Gastrocnemius medialis (tissue), 4 donors: Measurements from ENCODE around the gene AQP5. TPM values are rescaled to one million over a fixed set of nuclear protein-coding genes. Genes with fewer than 3 reads are reported as not detected.

Experiments
- ATAC-seq, 2 donors: fragments of 150-250 bp; one replicate each; pipeline ENCODE4 v1.9.1; 2016
- DNase-seq, 2 donors: peaks; one replicate each; pipeline ENCODE4 v3.0.0-alpha.2; 2019
- H3K27ac ChIP-seq, 4 donors: fragments of 200-600 bp; sonication (generic); 1 replicate in 1 of 4; 2 replicates in 3 of 4; pipeline ENCODE4 v1.5.1; 2016 to 2018; ENCODE audit warnings: mild to moderate bottlenecking in 2 of 4, moderate library complexity in 1 of 4
- H3K27me3 ChIP-seq, 3 donors: fragments of 200-600 bp; sonication (generic) in 2 of 3; 1 replicate in 1 of 3; 2 replicates in 2 of 3; pipeline versions ENCODE4 v1.5.1 to v1.6.0; 2016 to 2019; ENCODE audit warnings: mild to moderate bottlenecking in 1 of 3, moderate library complexity in 1 of 3
- H3K36me3 ChIP-seq, 2 donors: fragments of 200-600 bp; sonication (generic) in 1 of 2; one replicate each; pipeline ENCODE4 v1.5.1; 2017 to 2018
- H3K4me1 ChIP-seq, 2 donors: fragments of 200-600 bp; sonication (generic) in 1 of 2; one replicate each; pipeline ENCODE4 v1.5.1; 2016 to 2017; ENCODE audit warnings: mild to moderate bottlenecking in 2 of 2
- H3K4me3 ChIP-seq, 4 donors: fragments of 200-600 bp; sonication (generic) in 3 of 4; 1 replicate in 1 of 4; 2 replicates in 3 of 4; pipeline ENCODE4 v1.5.1; 2016 to 2019; ENCODE audit warnings: mild to moderate bottlenecking in 2 of 4
- H3K9me3 ChIP-seq, 3 donors: fragments of 200-600 bp; sonication (generic) in 2 of 3; 1 replicate in 1 of 3; 2 replicates in 2 of 3; pipeline ENCODE4 v1.5.1; 2016 to 2019
- CTCF ChIP-seq, 5 experiments: fragments of 450-650 bp in 3 of 5; fragments of 200-600 bp in 2 of 5; sonication (generic) in 2 of 5; IDR thresholded peaks in 4 of 5; conservative IDR thresholded peaks in 1 of 5; 1 replicate in 4 of 5; 2 replicates in 1 of 5; pipeline ENCODE4 v1.5.1; 2016 to 2019; ENCODE audit warnings: antibody characterized with exemption in 5 of 5, mild to moderate bottlenecking in 3 of 5, moderate library complexity in 3 of 5
- POLR2A ChIP-seq, 2 donors: fragments of 450-650 bp; IDR thresholded peaks; one replicate each; pipeline ENCODE4 v1.6.1; 2017; ENCODE audit warnings: antibody characterized with exemption in 2 of 2, mild to moderate bottlenecking in 2 of 2, moderate library complexity in 2 of 2
- in situ Hi-C, 4 donors: fragments of 200-750 bp; cut with MboI; loops; one replicate each; pipeline versions ENCODE4 v1.15.0 to v1.8.0; 2017; ENCODE audit warnings: low sequenced_read_pairs in 4 of 4
- intact Hi-C: fragments of 100-400 bp; cut with DNase I; formaldehyde crosslinking; loops from one replicate; pipeline ENCODE4 v1.15.1; 2023; ENCODE audit warnings: low total_unique reads
- total RNA-seq, 4 donors: library from RNA; depleted of rRNA; stranded (reverse); fragments of >200 nt; gene quantifications; one replicate each; pipeline versions ENCODE4 v1.1.0 to v1.2.3, GENCODE V29; 2016

The AQP5 gene
- total RNA-seq, 4 donors from 2014 or later = not detected

DNA sequence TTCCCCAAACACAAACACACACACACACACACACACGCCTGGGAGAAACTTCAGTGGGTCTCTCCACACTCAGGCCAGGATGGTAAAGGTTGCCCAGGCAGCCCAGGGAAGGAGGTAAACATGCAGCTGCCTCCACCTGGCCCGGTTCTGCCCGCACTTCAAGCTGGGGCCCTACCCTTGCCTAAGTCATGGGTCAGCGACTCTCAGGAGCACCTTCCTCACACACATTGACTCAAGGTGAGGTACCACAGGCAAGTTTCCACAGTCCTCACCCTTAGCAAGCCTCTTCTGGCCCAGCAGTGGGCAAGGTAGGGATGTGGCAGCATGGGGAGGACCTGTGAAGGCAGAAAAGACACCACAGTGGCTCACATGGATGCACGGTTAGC is 43.9 kb upstream of the AQP5 start:
- intact Hi-C loops (no loop called here), in situ Hi-C loops (no loop called here)
- ATAC-seq (no peak), DNase-seq (no peak)
- no peaks in the 10 kb centered on the region for H3K27me3 ChIP-seq
- no peaks in the 10 kb centered on the region for H3K9me3 ChIP-seq
- no peak overlapping the region for H3K4me3 ChIP-seq
- H3K36me3 ChIP-seq = no peaks in the 10 kb centered on the region
- H3K27ac ChIP-seq = no peak overlapping the region
- no peak for TF ChIP-seq POLR2A (IDR thresholded peaks at IDR 0.05)
- TF ChIP-seq CTCF (IDR thresholded peaks at IDR 0.05 in 4 of 5, conservative IDR thresholded peaks at IDR 0.05 in 1 of 5) = no peak
- no peaks in the 10 kb centered on the region for H3K4me1 ChIP-seq

DNA sequence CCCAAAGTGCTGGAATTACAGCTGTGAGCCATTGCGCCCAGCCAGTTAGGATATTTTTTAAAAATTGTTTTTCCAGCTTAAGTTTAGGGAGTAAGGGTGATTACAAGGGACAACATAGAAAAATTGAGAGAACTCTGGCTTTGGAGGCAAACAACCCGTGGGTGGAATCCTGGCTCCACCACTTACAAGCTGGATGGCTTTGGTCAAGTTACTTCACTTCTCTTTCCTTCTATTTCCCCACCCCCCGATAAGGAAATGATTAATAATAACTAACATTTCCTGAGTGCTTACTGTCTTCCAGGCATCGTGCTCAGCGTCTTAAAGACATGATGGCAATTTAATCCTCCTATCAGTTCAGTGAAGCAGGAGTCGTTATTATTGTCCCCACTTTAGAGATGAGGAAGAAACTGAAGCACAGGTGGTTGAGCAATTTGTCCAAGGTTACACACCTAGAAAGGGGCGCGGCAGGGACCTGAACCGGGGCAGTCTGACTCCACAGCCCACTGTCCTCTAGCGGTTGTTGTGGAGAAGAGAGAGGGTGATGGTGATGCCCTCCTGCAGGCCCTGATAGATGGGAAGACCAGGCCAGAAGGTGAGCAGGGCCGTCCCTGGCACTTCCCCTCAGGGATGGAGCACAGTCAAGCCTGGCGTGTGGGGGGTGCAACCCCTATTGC is 41.3 kb upstream of the AQP5 start:
- ATAC-seq (no peak), DNase-seq (no peak)
- intact Hi-C loops (no loop called here), in situ Hi-C loops (no loop called here)
- no peaks in the 10 kb centered on the region for H3K9me3 ChIP-seq
- no peaks in the 10 kb centered on the region for H3K36me3 ChIP-seq
- H3K27ac ChIP-seq = no peak overlapping the region
- H3K4me1 ChIP-seq = no peaks in the 10 kb centered on the region
- no peak overlapping the region for H3K4me3 ChIP-seq
- no peak for TF ChIP-seq POLR2A (IDR thresholded peaks at IDR 0.05)
- H3K27me3 ChIP-seq = no peaks in the 10 kb centered on the region

- Histone ChIP-seq H3K36me3 (no peaks in the 10 kb centered on the region), H3K27me3 (no peaks in the 10 kb centered on the region), H3K4me3 (no peak overlapping the region), H3K4me1 (no peaks in the 10 kb centered on the region), H3K9me3 (no peaks in the 10 kb centered on the region), H3K27ac (no peak overlapping the region)
- in situ Hi-C loops = no loop called here
- ATAC-seq = no peak
- TF ChIP-seq CTCF (IDR thresholded peaks at IDR 0.05 in 4 of 5, conservative IDR thresholded peaks at IDR 0.05 in 1 of 5) = no peak
- no peak for TF ChIP-seq POLR2A (IDR thresholded peaks at IDR 0.05)
- DNase-seq = no peak
- intact Hi-C loops = no loop called here
Observed at GRCh38 chr12:49920915-49921286, 40.8 kb upstream of the AQP5 start.

GRCh38 chr12:49921299-49921698 is 40.4 kb upstream of the AQP5 start:
- in situ Hi-C loops (no loop called here), intact Hi-C loops (no loop called here)
- DNase-seq = no peak
- Histone ChIP-seq H3K36me3 (no peaks in the 10 kb centered on the region), H3K27me3 (no peaks in the 10 kb centered on the region), H3K27ac (no peak overlapping the region), H3K9me3 (no peaks in the 10 kb centered on the region), H3K4me3 (no peak overlapping the region), H3K4me1 (no peaks in the 10 kb centered on the region)
- ATAC-seq = no peak
- TF ChIP-seq POLR2A (IDR thresholded peaks at IDR 0.05) (no peak), CTCF (IDR thresholded peaks at IDR 0.05 in 4 of 5, conservative IDR thresholded peaks at IDR 0.05 in 1 of 5) (no peak)

DNA sequence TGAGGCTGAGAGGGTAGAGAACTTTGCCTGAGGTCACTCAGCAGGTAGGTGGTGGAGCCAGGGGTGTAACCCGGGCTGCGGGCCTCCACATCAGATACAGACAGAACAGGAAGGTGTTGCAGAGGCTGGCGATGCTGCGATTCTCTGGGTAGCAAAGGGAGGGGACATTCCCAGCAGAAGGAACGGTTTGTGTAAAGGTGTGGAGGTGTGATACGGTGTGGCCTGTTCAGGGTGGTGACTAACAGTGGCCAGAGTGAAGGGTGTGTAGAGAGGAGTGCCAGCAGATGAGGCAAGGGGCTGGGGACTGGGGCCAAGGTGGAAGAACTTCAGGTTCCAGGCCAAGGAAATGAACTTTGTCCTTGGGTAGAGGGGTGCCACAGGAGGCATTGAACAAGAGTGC is 39.7 kb upstream of the AQP5 start:
- intact Hi-C loops = no loop called here
- in situ Hi-C loops = no loop called here
- no peak for ATAC-seq
- Histone ChIP-seq H3K4me3 (no peak overlapping the region), H3K36me3 (no peaks in the 10 kb centered on the region), H3K9me3 (no peaks in the 10 kb centered on the region), H3K27me3 (no peaks in the 10 kb centered on the region), H3K27ac (no peak overlapping the region), H3K4me1 (no peaks in the 10 kb centered on the region)
- no peak for DNase-seq
- no peak for TF ChIP-seq POLR2A (IDR thresholded peaks at IDR 0.05)
- TF ChIP-seq CTCF (IDR thresholded peaks at IDR 0.05 in 4 of 5, conservative IDR thresholded peaks at IDR 0.05 in 1 of 5) = no peak
